AG04449 (cell line): ENCODE measurements around the gene ZNF496.

Source experiments
- CTCF ChIA-PET: fragments of 350-600 bp; formaldehyde crosslinking; extraction: SDS; loops from one replicate; lab custom pipeline; 2021; ENCODE audit warnings: antibody characterized with exemption; lab: Yijun Ruan, JAX
- POLR2A ChIA-PET: fragments of 400-600, 350-600 bp; formaldehyde crosslinking; extraction: SDS; loops from one replicate; lab custom pipeline; 2020; ENCODE audit warnings: antibody characterized with exemption, inconsistent platforms; lab: Yijun Ruan, JAX
- DNase-seq: peaks from one replicate; pipeline ENCODE4 v3.0.0-alpha.2; 2010; ENCODE audit warnings: low read depth, low spot score
- H3K4me3 ChIP-seq: 2 replicates; pipeline ENCODE4 v1.5.1; 2011; ENCODE audit warnings: low read depth, mild to moderate bottlenecking, control low read depth, low read length
- CTCF ChIP-seq: IDR thresholded peaks from one replicate; pipeline ENCODE4 v1.5.1; 2011; ENCODE audit warnings: mild to moderate bottlenecking, moderate library complexity, low read length, control low read depth, inconsistent platforms; ENCODE audit not compliant: insufficient read depth; ENCODE audit errors: missing control alignments

Gene ZNF496

GRCh38 chr1:247352175-247352574 is 20.5 kb upstream of the ZNF496 start:
- no peak for TF ChIP-seq CTCF
- H3K4me3 ChIP-seq = no peak overlapping the region
- CTCF ChIA-PET = no interaction called here
- POLR2A ChIA-PET = no interaction called here
- DNase-seq = no peak

GRCh38 chr1:247350587-247350986 is 18.9 kb upstream of the ZNF496 start:
- H3K4me3 ChIP-seq = no peak overlapping the region
- ChIA-PET CTCF (no interaction called here), POLR2A (no interaction called here)
- no peak for DNase-seq
- TF ChIP-seq CTCF = no peak

GRCh38 chr1:247347477-247348222 is 16.0 kb upstream of the ZNF496 start:
- no peak for DNase-seq
- ChIA-PET POLR2A (no interaction called here), CTCF (interaction anchor here (0.6 to 1.3 kb wide), 3 partner anchors 9 to 439 kb away, joined by 3 read pairs; no protein-coding TSS in a partner anchor)
- no peak overlapping the region for H3K4me3 ChIP-seq
- no peak for TF ChIP-seq CTCF

GRCh38 chr1:247345881-247346280 is 14.2 kb upstream of the ZNF496 start:
- DNase-seq = no peak
- no peak for TF ChIP-seq CTCF
- no peak overlapping the region for H3K4me3 ChIP-seq
- CTCF ChIA-PET = interaction anchor here (0.6 to 1.0 kb wide), 2 partner anchors 13 to 437 kb away, joined by 3 read pairs; no protein-coding TSS in a partner anchor
- POLR2A ChIA-PET = no interaction called here

- TF ChIP-seq CTCF = no peak
- H3K4me3 ChIP-seq = no peak overlapping the region
- CTCF ChIA-PET = no interaction called here
- POLR2A ChIA-PET = no interaction called here
- DNase-seq = no peak
These were observed 12.1 kb upstream of the ZNF496 start for GRCh38 chr1:247343801-247344200.

GRCh38 chr1:247338723-247339275 is 7.1 kb upstream of the ZNF496 start:
- DNase-seq = no peak
- ChIA-PET CTCF (no interaction called here), POLR2A (interaction anchor here (1.4 kb wide), 1 partner anchor 8 kb away, joined by 3 read pairs; no protein-coding TSS in a partner anchor)
- no peak for TF ChIP-seq CTCF
- no peak overlapping the region for H3K4me3 ChIP-seq
